ENCODE data around the gene HNRNPD. TPM values are rescaled to one million over a fixed set of nuclear protein-coding genes. Genes with fewer than 3 reads are reported as not detected.
"Not testable (repeated sequence)": the region's sequence is repeated elsewhere in the genome, so short reads cannot be mapped to it uniquely, and the experiment has no call there.

The HNRNPD gene
- total RNA-seq, 1 donor from 2014 or later, result 102 TPM

GRCh38 chr4:82388405-82388804 lies 14.6 kb upstream of the HNRNPD start:
- no peak overlapping the region for H3K27ac ChIP-seq
- no peak overlapping the region for H3K4me3 ChIP-seq
- no peaks in the 10 kb centered on the region for H3K4me1 ChIP-seq
- no peaks in the 10 kb centered on the region for H3K9me3 ChIP-seq
- no peak for DNase-seq (ENCODE audit: low spot score in 2 of 2)
- intact Hi-C loops (cut with DNase I), result no loop called here
- no peaks in the 10 kb centered on the region for H3K36me3 ChIP-seq
- TF ChIP-seq CTCF (IDR thresholded peaks at IDR 0.05), result no peak
- H3K27me3 ChIP-seq, result no peaks in the 10 kb centered on the region

GRCh38 chr4:82386312-82386711 lies 12.5 kb upstream of the HNRNPD start:
- H3K36me3 ChIP-seq; H3K9me3 ChIP-seq; H3K27me3 ChIP-seq; H3K27ac ChIP-seq; H3K4me3 ChIP-seq; DNase-seq (ENCODE audit: low spot score in 2 of 2); H3K4me1 ChIP-seq; intact Hi-C loops (cut with DNase I): not testable (repeated sequence)

- Histone ChIP-seq H3K27ac (no peak overlapping the region), H3K4me1 (no peaks in the 10 kb centered on the region), H3K4me3 (no peak overlapping the region), H3K9me3 (no peaks in the 10 kb centered on the region), H3K27me3 (no peaks in the 10 kb centered on the region), H3K36me3 (no peaks in the 10 kb centered on the region)
- DNase-seq (ENCODE audit: low spot score in 2 of 2), result no peak
- intact Hi-C loops (cut with DNase I), result no loop called here
- TF ChIP-seq CTCF (IDR thresholded peaks at IDR 0.05), result no peak
Observed at GRCh38 chr4:82382751-82383150, 9.0 kb upstream of the HNRNPD start.

GRCh38 chr4:82381661-82382296 lies 8.0 kb upstream of the HNRNPD start:
- no peak overlapping the region for H3K27ac ChIP-seq
- no peaks in the 10 kb centered on the region for H3K27me3 ChIP-seq
- intact Hi-C loops (cut with DNase I), result no loop called here
- no peaks in the 10 kb centered on the region for H3K36me3 ChIP-seq
- no peaks in the 10 kb centered on the region for H3K4me1 ChIP-seq
- no peak for DNase-seq (ENCODE audit: low spot score in 2 of 2)
- TF ChIP-seq CTCF (IDR thresholded peaks at IDR 0.05), result no peak
- no peak overlapping the region for H3K4me3 ChIP-seq
- H3K9me3 ChIP-seq, result no peaks in the 10 kb centered on the region

GRCh38 chr4:82381235-82381634 lies 7.4 kb upstream of the HNRNPD start:
- no peak overlapping the region for H3K27ac ChIP-seq
- H3K4me1 ChIP-seq, result no peaks in the 10 kb centered on the region
- no peaks in the 10 kb centered on the region for H3K36me3 ChIP-seq
- H3K27me3 ChIP-seq, result no peaks in the 10 kb centered on the region
- TF ChIP-seq CTCF (IDR thresholded peaks at IDR 0.05), result no peak
- intact Hi-C loops (cut with DNase I), result no loop called here
- no peaks in the 10 kb centered on the region for H3K9me3 ChIP-seq
- no peak for DNase-seq (ENCODE audit: low spot score in 2 of 2)
- no peak overlapping the region for H3K4me3 ChIP-seq

- no peak overlapping the region for H3K4me3 ChIP-seq
- no peak overlapping the region for H3K27ac ChIP-seq
- no peaks in the 10 kb centered on the region for H3K36me3 ChIP-seq
- no peaks in the 10 kb centered on the region for H3K9me3 ChIP-seq
- no peaks in the 10 kb centered on the region for H3K4me1 ChIP-seq
- no peaks in the 10 kb centered on the region for H3K27me3 ChIP-seq
- intact Hi-C loops (cut with DNase I), result no loop called here
- no peak for DNase-seq (ENCODE audit: low spot score in 2 of 2)
- no peak for TF ChIP-seq CTCF (IDR thresholded peaks at IDR 0.05)
Observed at GRCh38 chr4:82380831-82381230, 7.0 kb upstream of the HNRNPD start.

Measured in ascending aorta (tissue), 2 donors.